K562 (cell line): Measurements from ENCODE around the gene ARHGAP4. TPM values are rescaled to one million over a fixed set of nuclear protein-coding genes. Genes with fewer than 3 reads are reported as not detected.

Source experiments
- ATAC-seq: fragments of 200-7000 bp; cut with Tn5 transposase; 3 replicates; pipeline ENCODE4 v1.9.1; 2020; ENCODE audit warnings: moderate library complexity
- BruUV-seq: library from RNA; stranded (reverse); fragments of 400-500 nt; replicated peaks from 2 replicates; lab custom pipeline; 2021; lab: Mats Ljungman, UMichigan
- CTCF ChIA-PET: fragments of 300-600 bp; formaldehyde crosslinking; extraction: SDS; loops from one replicate; lab custom pipeline; 2021; ENCODE audit warnings: low intra/inter-chr PET ratio; lab: Yijun Ruan, JAX
- POLR2A ChIA-PET: fragments of 300-600, 350-650 bp; sonication (Branson Sonifier 250); formaldehyde crosslinking; extraction: SDS; loops from one replicate; lab custom pipeline; 2021; ENCODE audit warnings: antibody characterized with exemption, inconsistent platforms; lab: Yijun Ruan, JAX
- DNase-seq, 4 experiments: peaks; one replicate each; pipeline versions ENCODE4 v3.0.0 to v3.0.0-alpha.2; 2011 to 2018; ENCODE audit warnings: low spot score in 3 of 4, mixed read lengths in 3 of 4; ENCODE audit errors: extremely low read depth in 1 of 4
- FAIRE-seq: peaks from 2 replicates; lab custom pipeline; 2011; peaks lifted over from hg19 to GRCh38; lab: Jason Lieb, UNC
- H2AFZ ChIP-seq: 2 replicates; pipeline ENCODE4 v1.6.0; 2011; ENCODE audit warnings: low read depth, low read length, control low read depth, inconsistent platforms
- H3K27ac ChIP-seq: fragments of 200-600 bp; 3 replicates; pipeline ENCODE4 v1.8.0; 2011; ENCODE audit warnings: low read depth, mild to moderate bottlenecking, control low read depth, inconsistent platforms, low read length, moderate library complexity, mixed read lengths; ENCODE audit errors: extremely low read depth
- H3K27me3 ChIP-seq, 2 experiments: fragments of 300-600 bp in 1 of 2; 2 replicates in 1 of 2; 3 replicates in 1 of 2; pipeline versions ENCODE4 v1.6.0 to v1.8.0; 2011; ENCODE audit warnings: inconsistent platforms in 2 of 2, low read length in 2 of 2, mild to moderate bottlenecking in 1 of 2, mixed read lengths in 1 of 2, moderate library complexity in 1 of 2; ENCODE audit not compliant: control insufficient read depth in 2 of 2, insufficient read depth in 2 of 2
- H3K36me3 ChIP-seq: fragments of 300-600 bp; 3 replicates; pipeline ENCODE4 v1.8.0; 2011; ENCODE audit warnings: mild to moderate bottlenecking, low read length, inconsistent platforms; ENCODE audit not compliant: control insufficient read depth, insufficient read depth
- H3K4me1 ChIP-seq, 2 experiments: fragments of 200-600 bp in 1 of 2; replicated peaks in 1 of 2; 2 replicates in 1 of 2; 3 replicates in 1 of 2; pipeline versions ENCODE4 v1.5.1 to v1.8.0; 2011; ENCODE audit warnings: inconsistent platforms in 2 of 2, low read length in 2 of 2, mild to moderate bottlenecking in 1 of 2, mixed read lengths in 1 of 2, moderate library complexity in 1 of 2; ENCODE audit not compliant: control insufficient read depth in 2 of 2, insufficient read depth in 2 of 2
- H3K4me2 ChIP-seq: 2 replicates; pipeline ENCODE4 v1.6.1; 2011; ENCODE audit warnings: low read length, control low read depth, inconsistent platforms, mixed read lengths; ENCODE audit not compliant: insufficient read depth
- H3K4me3 ChIP-seq: fragments of 200-600 bp; sonication (generic), shearing (Covaris generic); 2 replicates; pipeline ENCODE4 v1.5.1; 2016; ENCODE audit warnings: control low read depth, inconsistent platforms
- H3K79me2 ChIP-seq: fragments of 200-600 bp; 3 replicates; pipeline ENCODE4 v1.8.0; 2011; ENCODE audit warnings: low read length, inconsistent platforms; ENCODE audit not compliant: control insufficient read depth, insufficient read depth
- H3K9ac ChIP-seq, 2 experiments: 2 replicates each; pipeline versions ENCODE4 v1.6.0 to v1.6.1; 2011; ENCODE audit warnings: low read depth in 2 of 2, low read length in 2 of 2, control low read depth in 1 of 2, inconsistent platforms in 1 of 2, mild to moderate bottlenecking in 1 of 2, mixed read lengths in 1 of 2; ENCODE audit not compliant: insufficient read depth in 1 of 2
- H3K9me1 ChIP-seq: one replicate; pipeline ENCODE4 v1.6.0; 2011; ENCODE audit warnings: inconsistent platforms, mild to moderate bottlenecking, low read length, moderate library complexity; ENCODE audit not compliant: control insufficient read depth, insufficient read depth
- H3K9me3 ChIP-seq: replicated peaks from 2 replicates; pipeline ENCODE4 v1.5.1; 2011; ENCODE audit warnings: low read depth, low read length, inconsistent platforms; ENCODE audit not compliant: control insufficient read depth, insufficient read depth
- H4K20me1 ChIP-seq: replicated peaks from 2 replicates; pipeline ENCODE4 v1.6.1; 2011; ENCODE audit warnings: low read length, inconsistent platforms, mixed read lengths; ENCODE audit not compliant: control insufficient read depth, insufficient read depth
- BCOR ChIP-seq: fragments of 450-650 bp; IDR thresholded peaks from 2 replicates; pipeline ENCODE4 v1.6.1; 2016
- CEBPB ChIP-seq: fragments of 450-650 bp; IDR thresholded peaks from 2 replicates; pipeline ENCODE4 v1.6.1; 2016; ENCODE audit warnings: missing genetic modification characterization, missing compliant biosample characterization
- HIVEP1 ChIP-seq: fragments of 250-450 bp; sonication (Bioruptor Pico); IDR thresholded peaks from 2 replicates; pipeline ENCODE4 v1.4.0; 2020; ENCODE audit warnings: mild to moderate bottlenecking
- HLTF ChIP-seq: fragments of 450-650 bp; IDR thresholded peaks from 2 replicates; pipeline ENCODE4 v1.6.1; 2016
- MTF1 ChIP-seq: fragments of 250-450 bp; sonication (Bioruptor Pico); IDR thresholded peaks from 2 replicates; pipeline ENCODE4 v1.9.0; 2021; ENCODE audit warnings: moderate library complexity, mild to moderate bottlenecking, inconsistent platforms, borderline replicate concordance
- NCOA1 ChIP-seq: fragments of 450-650 bp; IDR thresholded peaks from 2 replicates; pipeline ENCODE4 v1.6.1; 2016; ENCODE audit warnings: low read depth
- NR1H2 ChIP-seq: sonication (generic); formaldehyde crosslinking; IDR thresholded peaks from 2 replicates; pipeline ENCODE4 v1.4.0; 2020; ENCODE audit warnings: mild to moderate bottlenecking, missing genetic modification reagents
- RNF2 ChIP-seq: sonication (generic); IDR thresholded peaks from 2 replicates; pipeline ENCODE4 v1.6.1; 2016
- SIN3A ChIP-seq, 2 experiments: fragments of 150-350 bp in 1 of 2; IDR thresholded peaks; 2 replicates each; pipeline ENCODE4 v1.6.1; 2011 to 2016; ENCODE audit warnings: borderline replicate concordance in 2 of 2, low read depth in 2 of 2, low read length in 2 of 2, mild to moderate bottlenecking in 2 of 2, moderate library complexity in 2 of 2; ENCODE audit not compliant: control insufficient read depth in 1 of 2
- SPI1 ChIP-seq: IDR thresholded peaks from 2 replicates; pipeline ENCODE4 v1.6.1; 2011; ENCODE audit warnings: low read depth, low read length, control low read depth, borderline replicate concordance
- ZBTB1 ChIP-seq: sonication (generic); formaldehyde crosslinking; IDR thresholded peaks from 2 replicates; pipeline ENCODE4 v1.8.1; 2023; ENCODE audit warnings: missing genetic modification reagents, low read depth, mild to moderate bottlenecking, borderline replicate concordance
- ZFP36 ChIP-seq: fragments of 150-350 bp; IDR thresholded peaks from 2 replicates; pipeline ENCODE4 v1.6.1; 2018; ENCODE audit warnings: low read length, low read depth; ENCODE audit not compliant: partially characterized antibody
- ZKSCAN1 ChIP-seq: fragments of 150-350 bp; IDR thresholded peaks from 2 replicates; pipeline ENCODE4 v1.6.1; 2016; ENCODE audit warnings: low read depth, low read length
- ZNF197 ChIP-seq: fragments of 200-800 bp; sonication (Bioruptor generic); IDR thresholded peaks from 2 replicates; pipeline ENCODE4 v1.6.1; 2016; ENCODE audit warnings: low read depth, missing genetic modification characterization, missing compliant biosample characterization
- ZNF699 ChIP-seq: fragments of 250-450 bp; sonication (Bioruptor Pico); IDR thresholded peaks from 2 replicates; pipeline ENCODE4 v1.8.0; 2021; ENCODE audit warnings: mild to moderate bottlenecking, moderate library complexity; ENCODE audit not compliant: insufficient replicate concordance
- WGBS: fragments of 100-300 bp; shearing (Covaris generic); methylation state at CpG from one replicate; pipeline ENCODE4 v1.1.6; 2016; ENCODE audit warnings: low coverage, mixed read lengths; ENCODE audit not compliant: insufficient coverage; ENCODE audit errors: missing lambda C conversion rate; 5-methylcytosine and 5-hydroxymethylcytosine counted together
- in situ Hi-C: fragments of 300-500 bp; cut with MboI; formaldehyde crosslinking; loops from 4 replicates; pipeline ENCODE4 v1.15.0; 2018; ENCODE audit warnings: inconsistent platforms, mixed read lengths
- intact Hi-C: fragments of 100-400 bp; cut with micrococcal nuclease; formaldehyde crosslinking; loops from 2 replicates; pipeline ENCODE4 v1.14.2; 2022
- polyA plus RNA-seq, 8 experiments: library from polyadenylated mRNA; depleted of rRNA in 4 of 8; stranded (reverse) in 5 of 8; unstranded in 3 of 8; fragments of >200 nt; fragmentation: Nextera tagmentation in 2 of 8; fragmentation: Illumina TruSeq in 1 of 8; extraction: Ambion mirVana in 2 of 8; extraction: Trizol in 1 of 8; gene quantifications; 2 replicates each; pipeline versions ENCODE4 v1.2.1 to v1.2.3, GENCODE V29; 2011 to 2014; ENCODE audit warnings: inconsistent platforms in 1 of 8, missing spikeins in 1 of 8
- total RNA-seq, 7 experiments: library from RNA; depleted of rRNA in 6 of 7; stranded (reverse); fragments of >200 nt in 6 of 7; fragmentation: Illumina TruSeq in 2 of 7; extraction: Trizol in 2 of 7; gene quantifications; 2 replicates each; pipeline versions ENCODE4 v1.2.1 to v1.2.3, GENCODE V29; 2011 to 2021; ENCODE audit warnings: low replicate concordance in 1 of 7
- TF ChIP-seq, protein P1 (sequence below): fragments of 250-450 bp; sonication (Bioruptor Pico); IDR thresholded peaks from 2 replicates; pipeline ENCODE4 v1.8.0; 2022; ENCODE audit warnings: moderate library complexity, mild to moderate bottlenecking, inconsistent platforms
- TF ChIP-seq, protein P2 (sequence below): IDR thresholded peaks from 3 replicates; pipeline ENCODE4 v1.6.1; 2011; ENCODE audit warnings: borderline replicate concordance, mild to moderate bottlenecking, moderate library complexity; ENCODE audit not compliant: insufficient read length; ENCODE audit errors: extremely low read depth
- TF ChIP-seq, protein P3 (sequence below): fragments of 250-450 bp; sonication (Bioruptor Pico); IDR thresholded peaks from 2 replicates; pipeline ENCODE4 v1.8.0; 2022; ENCODE audit warnings: moderate library complexity, mild to moderate bottlenecking, inconsistent platforms

ARHGAP4 gene
- total and polyA plus RNA-seq, 9 of the 15 experiments (the other 6 are each of a cell fraction or from before 2014, with no cell fraction given) = 0.30 to 81.8 (median 13.5) TPM

DNA sequence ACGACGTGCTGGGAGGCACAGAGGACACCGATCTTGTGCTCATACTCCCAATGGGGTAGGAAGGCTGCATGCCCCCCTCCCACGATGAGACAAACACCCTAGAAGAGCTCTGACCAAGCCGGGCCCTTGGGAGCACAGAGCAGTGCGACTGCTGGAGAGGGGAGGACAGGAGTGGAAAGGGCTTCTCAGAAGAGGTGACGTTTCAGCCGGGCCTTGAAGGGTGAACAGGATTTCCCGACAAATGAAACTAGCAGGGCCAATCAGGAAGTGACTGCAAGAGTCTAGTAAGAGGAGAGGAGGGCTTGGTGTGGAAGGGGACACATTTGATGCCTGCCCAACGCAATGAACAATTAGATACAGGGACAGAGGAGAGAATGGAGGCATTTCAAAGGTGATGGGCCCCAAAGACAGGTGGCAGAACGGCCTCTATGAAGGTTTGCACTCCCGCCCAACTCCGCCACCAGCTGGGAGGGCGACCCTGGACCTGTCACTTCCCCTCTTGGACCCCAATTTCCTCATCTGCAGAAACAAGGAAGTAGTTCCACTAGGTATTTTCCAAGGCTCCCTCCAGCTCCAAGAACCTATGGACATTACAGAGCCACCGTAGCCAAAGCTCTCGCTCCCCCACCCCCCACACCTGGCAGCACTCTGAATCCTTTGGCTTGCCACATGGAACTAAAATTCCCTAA lies 41.6 kb upstream of the ARHGAP4 start:
- in situ Hi-C loops = no loop called here
- CTCF ChIA-PET = no interaction called here
- DNase-seq (no peak), FAIRE-seq (no peak), ATAC-seq (no peak)
- no peak overlapping the region for H2AFZ ChIP-seq
- peak overlapping the region; percentile 84; the same call in 1 of the 2 replicates for H3K4me3 ChIP-seq
- H4K20me1 ChIP-seq = peaks cover 53% of the 10 kb centered on the region
- TSS peak; percentile 9 for BruUV-seq
- no peaks in the 10 kb centered on the region for H3K27me3 ChIP-seq
- no peaks in the 10 kb centered on the region for H3K9me3 ChIP-seq
- peak overlapping the region; percentile 86 for H3K4me2 ChIP-seq
- TF ChIP-seq HIVEP1 (CRISPR knock-in tag) (no peak), NR1H2 (CRISPR knock-in tag) (no peak), SPI1 (0 out of 2 replicates have a peak, but pooled peaks have one; percentile 3), BCOR (no peak), ZKSCAN1 (no peak), ZFP36 (peak; percentile 79), ZNF699 (CRISPR knock-in tag) (no peak), HLTF (no peak), RNF2 (no peak), MTF1 (CRISPR knock-in tag) (no peak), CEBPB (tag) (no peak), ZNF197 (CRISPR knock-in tag) (no peak), SIN3A (IDR thresholded peaks at IDR 0.05; ENCODE audit: borderline replicate concordance in 2 of 2, control insufficient read depth in 1 of 2, low read depth in 2 of 2, low read length in 2 of 2) (peak in 1 of 2 experiments; percentile 47; a peak in 1 of 4 replicates), ZBTB1 (CRISPR knock-in tag) (no peak), NCOA1 (no peak)
- TF ChIP-seq, protein P1, sequence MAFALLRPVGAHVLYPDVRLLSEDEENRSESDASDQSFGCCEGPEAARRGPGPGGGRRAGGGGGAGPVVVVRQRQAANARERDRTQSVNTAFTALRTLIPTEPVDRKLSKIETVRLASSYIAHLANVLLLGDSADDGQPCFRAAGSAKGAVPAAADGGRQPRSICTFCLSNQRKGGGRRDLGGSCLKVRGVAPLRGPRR (CRISPR knock-in tag) = no peak
- TF ChIP-seq, protein P2, sequence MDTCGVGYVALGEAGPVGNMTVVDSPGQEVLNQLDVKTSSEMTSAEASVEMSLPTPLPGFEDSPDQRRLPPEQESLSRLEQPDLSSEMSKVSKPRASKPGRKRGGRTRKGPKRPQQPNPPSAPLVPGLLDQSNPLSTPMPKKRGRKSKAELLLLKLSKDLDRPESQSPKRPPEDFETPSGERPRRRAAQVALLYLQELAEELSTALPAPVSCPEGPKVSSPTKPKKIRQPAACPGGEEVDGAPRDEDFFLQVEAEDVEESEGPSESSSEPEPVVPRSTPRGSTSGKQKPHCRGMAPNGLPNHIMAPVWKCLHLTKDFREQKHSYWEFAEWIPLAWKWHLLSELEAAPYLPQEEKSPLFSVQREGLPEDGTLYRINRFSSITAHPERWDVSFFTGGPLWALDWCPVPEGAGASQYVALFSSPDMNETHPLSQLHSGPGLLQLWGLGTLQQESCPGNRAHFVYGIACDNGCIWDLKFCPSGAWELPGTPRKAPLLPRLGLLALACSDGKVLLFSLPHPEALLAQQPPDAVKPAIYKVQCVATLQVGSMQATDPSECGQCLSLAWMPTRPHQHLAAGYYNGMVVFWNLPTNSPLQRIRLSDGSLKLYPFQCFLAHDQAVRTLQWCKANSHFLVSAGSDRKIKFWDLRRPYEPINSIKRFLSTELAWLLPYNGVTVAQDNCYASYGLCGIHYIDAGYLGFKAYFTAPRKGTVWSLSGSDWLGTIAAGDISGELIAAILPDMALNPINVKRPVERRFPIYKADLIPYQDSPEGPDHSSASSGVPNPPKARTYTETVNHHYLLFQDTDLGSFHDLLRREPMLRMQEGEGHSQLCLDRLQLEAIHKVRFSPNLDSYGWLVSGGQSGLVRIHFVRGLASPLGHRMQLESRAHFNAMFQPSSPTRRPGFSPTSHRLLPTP = no peak
- TF ChIP-seq, protein P3, sequence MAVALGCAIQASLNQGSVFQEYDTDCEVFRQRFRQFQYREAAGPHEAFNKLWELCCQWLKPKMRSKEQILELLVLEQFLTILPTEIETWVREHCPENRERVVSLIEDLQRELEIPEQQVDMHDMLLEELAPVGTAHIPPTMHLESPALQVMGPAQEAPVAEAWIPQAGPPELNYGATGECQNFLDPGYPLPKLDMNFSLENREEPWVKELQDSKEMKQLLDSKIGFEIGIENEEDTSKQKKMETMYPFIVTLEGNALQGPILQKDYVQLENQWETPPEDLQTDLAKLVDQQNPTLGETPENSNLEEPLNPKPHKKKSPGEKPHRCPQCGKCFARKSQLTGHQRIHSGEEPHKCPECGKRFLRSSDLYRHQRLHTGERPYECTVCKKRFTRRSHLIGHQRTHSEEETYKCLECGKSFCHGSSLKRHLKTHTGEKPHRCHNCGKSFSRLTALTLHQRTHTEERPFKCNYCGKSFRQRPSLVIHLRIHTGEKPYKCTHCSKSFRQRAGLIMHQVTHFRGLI (CRISPR knock-in tag) = no peak
- peak overlapping the region; percentile 31; the same call in 1 of the 3 replicates for H3K27ac ChIP-seq
- intact Hi-C loops = no loop called here
- H3K4me1 ChIP-seq = peaks cover 27 to 57% of the 10 kb centered on the region in 2 experiments
- 32% methylated on average over 15 of the region's 16 CpGs for WGBS
- H3K9ac ChIP-seq = peak overlapping the region; percentile 77 to 96
- H3K36me3 ChIP-seq = peaks cover 69% of the 10 kb centered on the region; the same call in 2 of the 3 replicates
- peaks cover 5% of the 10 kb centered on the region for H3K9me1 ChIP-seq
- POLR2A ChIA-PET = interaction anchor here (0.7 to 3.1 kb wide), 8 partner anchors 10 to 403 kb away, joined by 3 to 24 read pairs (median 3); no protein-coding TSS in a partner anchor
- H3K79me2 ChIP-seq = peaks cover 87% of the 10 kb centered on the region
